ENCODE measurements around the gene GNAI1. TPM values are rescaled to one million over a fixed set of nuclear protein-coding genes. Genes with fewer than 3 reads are reported as not detected.

GNAI1 gene
- total RNA-seq, 2 experiments from 2014 or later = not detected

DNA sequence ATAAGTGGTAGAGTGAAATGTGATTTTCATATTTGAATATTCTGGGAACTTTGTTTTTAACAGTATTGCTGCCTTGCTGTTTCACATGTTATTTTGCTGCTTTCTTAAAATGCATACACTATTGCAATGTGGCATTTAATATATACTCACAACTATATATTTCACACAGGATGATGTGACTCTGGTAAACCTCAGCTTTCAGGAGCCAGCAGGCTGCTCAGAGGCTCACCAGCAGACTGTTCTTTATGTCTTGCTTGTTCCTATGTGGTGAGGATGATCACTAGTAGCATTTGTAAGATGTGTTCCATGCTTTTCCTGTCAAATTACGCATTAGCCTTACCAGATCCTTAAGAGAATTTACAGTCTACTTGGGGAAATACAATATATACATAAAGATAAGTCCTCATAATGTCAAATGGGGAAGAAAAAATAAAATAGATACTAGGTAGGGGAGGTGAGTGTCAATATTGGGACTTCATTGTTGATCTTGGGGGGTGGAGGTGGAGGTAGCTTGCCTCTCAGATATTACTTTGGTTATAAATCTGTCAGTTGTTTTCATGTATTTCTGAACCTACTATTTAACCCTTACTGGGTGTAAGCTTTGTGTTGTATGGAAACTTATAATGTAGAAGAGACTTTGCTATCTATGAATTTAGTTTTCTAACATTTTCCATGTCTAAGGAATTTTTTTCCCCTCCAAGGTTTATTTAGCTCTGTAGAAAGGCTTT, 8.4 kb downstream of the GNAI1 start:
- no peaks in the 10 kb centered on the region for H3K36me3 ChIP-seq (ENCODE audit: insufficient read depth, low read length)
- H3K4me2 ChIP-seq (ENCODE audit: low read length) = no peak overlapping the region
- no peaks in the 10 kb centered on the region for H3K9me2 ChIP-seq (ENCODE audit: insufficient read depth, low read length)
- no peak for DNase-seq (ENCODE audit: low spot score)
- BruUV-seq (replicated peaks) = no TSS peak
- no peak overlapping the region for H2AFZ ChIP-seq (ENCODE audit: low read length)
- no peak for TF ChIP-seq EZH2phosphoT487 (IDR thresholded peaks at IDR 0.05; ENCODE audit: borderline replicate concordance, low read depth, low read length)
- TF ChIP-seq CTCF (conservative IDR thresholded peaks at IDR 0.05; ENCODE audit: low read length) = no peak
- H3K27ac ChIP-seq (ENCODE audit: low read depth, low read length, poor library complexity, severe bottlenecking) = no peak overlapping the region
- H3K79me2 ChIP-seq (ENCODE audit: insufficient read depth, low read depth, low read length) = no peaks in the 10 kb centered on the region
- no peaks in the 10 kb centered on the region for H3K4me1 ChIP-seq (ENCODE audit: insufficient read depth, low read length, poor library complexity, severe bottlenecking)
- no peaks in the 10 kb centered on the region for H4K20me1 ChIP-seq (ENCODE audit: insufficient read depth, low read length)
- ChIA-PET POLR2A (interaction anchor here (0.5 kb wide), 1 partner anchor 13 kb away, joined by 7 read pairs; no protein-coding TSS in a partner anchor), CTCF (ENCODE audit: unreplicated experiment) (no interaction called here)
- no peaks in the 10 kb centered on the region for H3K9me3 ChIP-seq (ENCODE audit: low read length)
- intact Hi-C loops (cut with micrococcal nuclease; ENCODE audit: unreplicated experiment) = no loop called here
- no peak overlapping the region for H3K4me3 ChIP-seq (ENCODE audit: low read depth, low read length, poor library complexity, severe bottlenecking)

DNA sequence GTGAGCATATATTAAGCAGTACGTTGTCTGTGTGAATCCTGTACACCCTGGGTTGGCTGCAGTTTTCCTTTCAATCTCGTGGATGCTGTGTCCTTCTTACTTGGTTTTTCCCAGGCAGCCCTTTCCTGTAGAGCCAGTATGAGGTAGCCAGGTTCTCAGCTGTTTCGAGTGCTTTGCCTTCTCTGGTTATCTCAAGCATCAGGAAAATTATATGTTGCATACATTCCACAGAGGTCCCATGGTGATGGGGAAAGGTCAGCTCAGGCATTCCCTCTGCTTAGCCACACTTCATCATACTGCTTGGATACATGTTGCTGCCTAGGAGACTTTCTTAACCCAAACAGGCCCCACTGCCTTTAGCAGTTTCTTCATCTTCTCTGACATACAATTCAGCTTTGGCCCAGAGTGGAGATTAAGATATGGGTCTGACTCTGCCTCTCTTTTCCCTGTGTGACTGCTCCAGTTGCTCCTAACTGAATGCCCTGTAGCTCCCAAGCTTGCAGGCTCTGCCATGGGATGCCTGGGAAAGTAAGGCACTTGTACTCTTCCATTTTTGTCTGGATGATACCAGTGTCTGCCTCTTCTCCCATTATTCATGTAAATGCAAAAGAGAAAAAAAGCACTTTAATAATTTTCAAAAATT, 11.3 kb downstream of the GNAI1 start:
- Histone ChIP-seq H3K9me3 (ENCODE audit: low read length) (no peaks in the 10 kb centered on the region), H3K79me2 (ENCODE audit: insufficient read depth, low read depth, low read length) (no peaks in the 10 kb centered on the region), H3K9me2 (ENCODE audit: insufficient read depth, low read length) (no peaks in the 10 kb centered on the region), H3K4me3 (ENCODE audit: low read depth, low read length, poor library complexity, severe bottlenecking) (no peak overlapping the region), H3K4me2 (ENCODE audit: low read length) (no peak overlapping the region), H3K4me1 (ENCODE audit: insufficient read depth, low read length, poor library complexity, severe bottlenecking) (no peaks in the 10 kb centered on the region), H3K36me3 (ENCODE audit: insufficient read depth, low read length) (no peaks in the 10 kb centered on the region), H4K20me1 (ENCODE audit: insufficient read depth, low read length) (no peaks in the 10 kb centered on the region), H2AFZ (ENCODE audit: low read length) (no peak overlapping the region), H3K27ac (ENCODE audit: low read depth, low read length, poor library complexity, severe bottlenecking) (no peak overlapping the region)
- no TSS peak for BruUV-seq (replicated peaks)
- CTCF ChIA-PET (ENCODE audit: unreplicated experiment) = no interaction called here
- DNase-seq (ENCODE audit: low spot score) = no peak
- TF ChIP-seq EZH2phosphoT487 (IDR thresholded peaks at IDR 0.05; ENCODE audit: borderline replicate concordance, low read depth, low read length) (no peak), CTCF (conservative IDR thresholded peaks at IDR 0.05; ENCODE audit: low read length) (no peak)
- POLR2A ChIA-PET = no interaction called here
- intact Hi-C loops (cut with micrococcal nuclease; ENCODE audit: unreplicated experiment) = no loop called here

DNA sequence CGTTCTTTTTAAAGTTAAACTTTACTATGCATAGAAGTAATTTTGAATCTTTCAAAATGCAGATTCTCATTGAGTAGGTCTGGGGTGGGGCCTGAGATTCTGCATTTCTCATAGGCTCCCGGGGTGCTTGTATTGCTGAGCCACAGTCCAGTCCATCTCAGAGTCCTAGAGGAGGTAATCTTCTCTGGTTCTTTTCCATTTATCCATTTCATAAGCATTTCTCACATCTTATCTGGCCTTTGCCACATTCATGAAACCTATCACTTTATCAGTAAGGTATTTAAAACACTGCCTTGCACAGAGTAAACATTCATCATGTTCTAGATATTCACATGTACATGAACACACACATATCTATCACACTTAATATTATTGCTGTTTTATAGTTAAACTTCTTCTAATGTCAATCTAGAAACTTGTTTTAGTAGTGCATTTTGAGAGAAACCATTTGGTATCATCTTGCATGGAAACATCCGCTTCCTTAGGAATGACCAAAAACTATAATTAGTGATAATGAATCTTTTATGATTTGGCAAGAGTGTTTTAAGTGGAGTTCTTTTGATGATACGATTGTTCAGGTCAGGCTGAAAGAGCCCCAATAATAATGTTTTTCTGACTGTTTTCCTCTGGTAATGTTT, 12.0 kb downstream of the GNAI1 start:
- H3K4me1 ChIP-seq (ENCODE audit: insufficient read depth, low read length, poor library complexity, severe bottlenecking) = no peaks in the 10 kb centered on the region
- no peaks in the 10 kb centered on the region for H3K9me2 ChIP-seq (ENCODE audit: insufficient read depth, low read length)
- intact Hi-C loops (cut with micrococcal nuclease; ENCODE audit: unreplicated experiment) = no loop called here
- DNase-seq (ENCODE audit: low spot score) = no peak
- no peak overlapping the region for H3K4me2 ChIP-seq (ENCODE audit: low read length)
- H2AFZ ChIP-seq (ENCODE audit: low read length) = no peak overlapping the region
- no peaks in the 10 kb centered on the region for H3K79me2 ChIP-seq (ENCODE audit: insufficient read depth, low read depth, low read length)
- ChIA-PET POLR2A (no interaction called here), CTCF (ENCODE audit: unreplicated experiment) (no interaction called here)
- no peak overlapping the region for H3K4me3 ChIP-seq (ENCODE audit: low read depth, low read length, poor library complexity, severe bottlenecking)
- BruUV-seq (replicated peaks) = no TSS peak
- H3K9me3 ChIP-seq (ENCODE audit: low read length) = no peaks in the 10 kb centered on the region
- no peaks in the 10 kb centered on the region for H4K20me1 ChIP-seq (ENCODE audit: insufficient read depth, low read length)
- no peaks in the 10 kb centered on the region for H3K36me3 ChIP-seq (ENCODE audit: insufficient read depth, low read length)
- no peak overlapping the region for H3K27ac ChIP-seq (ENCODE audit: low read depth, low read length, poor library complexity, severe bottlenecking)
- TF ChIP-seq EZH2phosphoT487 (IDR thresholded peaks at IDR 0.05; ENCODE audit: borderline replicate concordance, low read depth, low read length) (no peak), CTCF (conservative IDR thresholded peaks at IDR 0.05; ENCODE audit: low read length) (no peak)

Measured in OCI-LY7 (cell line).